Endometrial microvascular endothelial cells (primary cell): Measurements from ENCODE around the gene ZDHHC5. TPM values are rescaled to one million over a fixed set of nuclear protein-coding genes. Genes with fewer than 3 reads are reported as not detected.
"Not testable (repeated sequence)": the region's sequence is repeated elsewhere in the genome, so short reads cannot be mapped to it uniquely, and the experiment has no call there.

Experiments used
- in situ Hi-C: cut with HindIII; loops from 2 replicates; pipeline ENCODE4 v1.10.0; 2017; ENCODE audit warnings: low sequenced_read_pairs, low pct_unique_long_range_greater_than_20kb; ENCODE audit errors: inconsistent ontology term
- total RNA-seq: library from RNA; depleted of rRNA; stranded (reverse); fragments of >200 nt; gene quantifications from one replicate; pipeline ENCODE4 v1.2.3, GENCODE V29; 2015; ENCODE audit errors: inconsistent ontology term

ZDHHC5 gene
- total RNA-seq, 1 donor from 2014 or later: 60.3 TPM

DNA sequence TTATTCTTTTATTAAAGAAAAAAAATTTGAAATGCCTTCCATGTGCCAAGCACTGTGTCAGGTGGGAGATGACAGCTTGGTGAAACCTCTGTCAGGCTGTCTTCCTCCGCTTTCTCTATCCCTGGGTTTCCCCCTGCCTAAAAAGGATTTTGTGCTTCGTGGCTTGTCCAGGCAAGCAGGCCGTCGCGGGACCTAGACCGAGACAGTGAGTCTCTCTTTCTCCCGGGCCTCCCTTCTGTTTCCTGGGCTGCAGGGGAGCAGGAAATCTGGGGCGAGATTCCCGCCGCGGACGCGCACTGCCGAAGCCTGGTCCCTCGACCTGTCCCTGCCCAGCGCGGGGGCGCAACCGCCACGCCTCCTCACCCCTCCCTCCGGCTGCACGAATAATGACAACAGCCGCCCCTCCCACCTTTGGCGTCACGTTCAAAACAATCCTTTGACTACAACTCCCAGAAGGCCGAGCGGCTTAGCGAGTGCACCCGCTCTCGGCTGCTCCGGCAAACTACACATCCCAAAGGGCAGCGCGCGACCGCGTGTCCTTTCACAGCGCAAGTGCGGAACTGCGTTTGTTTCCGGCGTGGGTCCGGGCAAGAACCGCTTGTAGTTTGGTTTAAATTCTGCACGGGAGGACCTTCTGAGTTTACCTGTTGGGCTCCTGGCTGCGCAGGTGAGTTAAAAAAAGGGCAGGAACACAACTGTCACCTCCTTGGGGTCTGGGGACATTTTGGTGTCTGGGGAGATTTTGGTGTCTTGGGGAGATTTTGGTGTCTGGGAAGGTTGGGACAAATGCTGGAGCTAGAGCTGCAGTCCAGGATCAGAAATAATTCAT is 10.5 kb upstream of the ZDHHC5 start, which contains the start of gene CLP1:
Gene CLP1, plus strand, starts transcription at position 569 of the 829 bp plus-strand sequence. CDS start 1,715 bp downstream, outside the sequence.
- in situ Hi-C loops: no loop called here

DNA sequence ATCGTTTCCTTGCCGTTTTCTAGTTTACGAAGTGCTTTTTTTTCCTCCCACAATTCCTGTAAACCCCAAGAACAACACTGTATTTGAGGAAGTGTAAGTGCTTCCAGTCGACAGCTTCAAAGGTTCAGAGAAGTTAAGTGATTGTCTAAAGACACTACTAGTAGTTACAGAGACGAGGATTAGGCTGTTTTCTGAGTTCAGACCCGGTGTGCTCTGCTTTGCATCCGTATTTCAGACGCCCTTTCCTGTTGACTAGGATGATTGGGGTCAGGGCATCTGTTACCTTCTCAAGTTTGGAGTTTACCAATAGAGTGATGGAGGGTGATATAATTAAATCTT is 9.9 kb upstream of the ZDHHC5 start:
- in situ Hi-C loops: no loop called here

DNA sequence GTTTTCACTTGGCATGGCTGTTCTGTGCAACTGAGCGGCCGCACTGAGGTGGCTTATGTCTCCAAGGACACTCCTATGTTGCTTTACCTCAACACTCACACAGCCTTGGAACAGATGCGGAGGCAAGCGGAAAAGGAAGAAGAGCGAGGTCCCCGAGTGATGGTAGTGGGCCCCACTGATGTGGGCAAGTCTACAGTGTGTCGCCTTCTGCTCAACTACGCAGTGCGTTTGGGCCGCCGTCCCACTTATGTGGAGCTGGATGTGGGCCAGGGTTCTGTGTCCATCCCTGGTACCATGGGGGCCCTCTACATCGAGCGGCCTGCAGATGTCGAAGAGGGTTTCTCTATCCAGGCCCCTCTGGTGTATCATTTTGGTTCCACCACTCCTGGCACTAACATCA is 8.2 kb upstream of the ZDHHC5 start:
- in situ Hi-C loops: no loop called here

DNA sequence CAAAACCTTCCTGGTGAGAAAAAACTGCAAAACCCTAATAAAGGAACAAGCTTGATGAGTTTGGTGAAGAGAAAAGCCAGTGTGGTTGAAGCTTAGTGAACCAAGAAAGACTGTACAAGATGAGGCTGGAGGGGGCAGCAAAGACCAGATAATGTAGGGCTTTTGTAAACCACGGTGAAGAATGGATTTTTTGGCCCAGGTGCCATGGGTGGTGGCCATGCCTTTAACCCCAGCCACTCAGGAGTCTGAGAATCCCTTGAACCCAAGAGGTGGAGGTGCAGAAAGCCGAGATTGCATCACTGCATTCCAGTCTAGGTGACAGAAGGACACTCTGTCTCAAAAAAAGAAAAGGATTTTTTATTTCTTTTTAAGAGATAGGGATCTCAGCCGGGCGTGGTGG is 5.0 kb upstream of the ZDHHC5 start:
- in situ Hi-C loops: no loop called here

DNA sequence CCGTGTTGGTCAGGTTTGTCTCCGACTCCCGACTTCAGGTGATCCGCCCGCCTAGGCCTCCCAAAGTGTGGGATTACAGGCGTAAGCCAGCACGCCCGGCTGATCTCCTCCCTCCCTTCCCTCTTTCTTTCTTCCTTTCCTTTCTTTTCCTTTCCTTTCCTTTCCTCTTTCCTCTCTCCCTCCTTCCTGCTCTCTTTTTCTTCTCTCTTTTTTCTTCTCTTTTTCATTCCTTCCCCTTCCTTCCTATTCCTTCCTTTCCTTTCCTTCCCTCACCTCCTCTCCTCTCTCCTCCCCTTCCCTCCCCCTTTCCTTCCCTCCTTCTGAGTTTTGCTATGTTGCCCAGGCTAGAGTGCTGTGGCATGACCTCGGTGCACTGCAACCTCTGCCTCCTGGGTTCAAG is 3.9 kb upstream of the ZDHHC5 start:
- in situ Hi-C loops: no loop called here

DNA sequence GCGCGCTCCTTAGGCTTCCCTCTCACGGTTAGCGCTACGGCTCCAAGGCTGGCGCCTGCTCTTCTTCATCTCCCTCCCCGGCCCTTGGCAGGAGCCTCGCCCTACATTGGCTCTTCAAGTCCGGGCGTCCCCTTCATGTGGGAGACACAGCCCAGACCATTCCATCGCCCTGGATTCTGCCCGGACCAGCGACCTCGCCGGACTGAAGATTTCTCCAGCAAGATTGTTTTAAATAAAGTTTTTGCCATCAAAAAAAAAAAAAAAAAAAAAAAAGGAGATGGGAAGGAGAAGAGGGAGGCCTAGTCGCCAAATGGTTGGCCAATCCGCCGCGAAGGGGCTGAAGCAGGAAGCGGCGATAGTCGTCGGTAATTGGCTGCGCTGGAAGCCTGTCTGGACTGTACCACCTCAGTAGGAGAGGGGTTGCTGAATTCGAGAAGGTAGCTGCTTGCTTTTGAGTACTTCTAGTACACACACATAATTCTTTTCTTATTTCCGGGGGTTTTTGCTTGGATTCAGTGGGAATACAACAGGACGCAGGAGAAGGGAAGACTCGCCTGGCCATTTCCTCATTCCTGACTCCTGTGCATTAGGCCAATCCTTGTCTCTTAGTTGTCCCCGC is 688 bp upstream of the ZDHHC5 start:
- in situ Hi-C loops: loop anchor here (5.0 kb wide), 1 partner anchor 35 kb away; no protein-coding TSS in a partner anchor

DNA sequence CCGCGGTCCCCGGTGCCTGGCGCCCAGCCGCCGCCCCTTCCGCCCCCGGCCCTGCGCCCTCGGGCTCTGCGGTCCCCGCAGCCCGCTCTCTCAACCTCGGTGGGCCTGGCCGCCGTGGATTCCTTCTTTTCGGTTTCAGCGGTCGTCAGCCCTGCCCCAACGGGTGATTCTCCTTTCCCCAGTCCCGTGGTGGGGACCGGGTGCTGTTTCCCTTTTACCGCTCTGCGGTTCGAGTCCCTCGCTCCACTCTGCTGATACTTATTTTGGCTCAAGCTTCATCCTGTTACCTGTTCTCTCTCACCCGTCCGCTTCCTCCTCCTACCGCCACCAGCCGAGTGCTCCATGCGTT is 494 bp downstream of the ZDHHC5 start:
- in situ Hi-C loops: loop anchor here (5.0 kb wide), 1 partner anchor 34 kb away; no protein-coding TSS in a partner anchor

DNA sequence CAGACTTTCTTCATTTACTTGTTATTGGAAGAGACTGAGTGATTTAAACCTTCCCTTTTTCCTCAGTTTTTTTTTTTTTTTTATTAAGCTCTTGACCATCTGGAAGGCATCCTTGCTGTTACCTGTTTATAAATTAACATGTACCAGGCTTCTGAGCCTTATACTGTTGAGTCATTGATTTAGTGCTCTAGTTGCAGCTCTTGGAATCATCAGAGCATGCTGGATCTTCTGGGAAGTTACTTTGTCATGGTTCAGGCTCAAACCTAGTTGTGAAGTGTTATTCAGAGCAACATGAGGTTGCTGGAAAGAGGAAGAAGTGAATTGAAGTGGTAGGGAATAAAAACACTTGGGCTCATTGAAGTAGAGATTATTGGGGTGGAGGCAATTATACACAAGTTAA is 6.3 kb downstream of the ZDHHC5 start:
- in situ Hi-C loops: no loop called here

DNA sequence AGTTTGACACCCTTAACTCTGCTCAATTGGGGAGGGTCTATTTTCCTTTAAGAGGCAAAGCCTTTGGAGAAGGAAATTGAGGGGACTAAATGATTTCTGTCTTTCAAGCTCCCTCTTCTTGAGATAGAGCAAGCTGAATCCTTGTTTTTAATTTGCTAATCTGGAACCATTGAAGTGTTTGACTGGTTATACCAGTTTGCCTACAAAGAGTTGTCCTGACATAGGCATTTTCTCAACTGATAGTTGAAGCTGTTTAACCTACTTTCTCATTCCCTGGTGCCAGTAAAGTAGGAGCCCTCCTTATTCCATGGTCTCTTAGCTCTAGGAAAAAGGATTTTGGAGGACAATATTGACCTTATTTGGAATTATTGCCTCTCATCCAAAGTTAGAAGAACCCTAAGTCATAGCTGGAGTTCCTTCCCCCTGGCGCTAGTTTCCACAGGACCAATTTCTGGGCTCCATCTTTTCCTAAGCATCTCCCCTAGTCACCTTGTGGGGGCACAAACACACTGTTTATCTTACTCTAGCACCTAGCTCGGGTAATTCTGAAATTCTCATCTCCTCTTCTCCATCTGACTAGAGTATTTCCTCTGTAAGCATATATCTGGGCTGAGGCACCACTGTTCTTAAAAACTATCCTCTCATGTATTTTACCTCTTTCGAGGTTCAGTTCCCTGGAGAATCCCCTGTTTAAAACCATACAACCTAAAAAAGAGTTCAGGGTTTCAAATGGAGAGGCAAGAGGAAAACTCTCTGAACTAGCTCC is 7.4 kb downstream of the ZDHHC5 start:
- in situ Hi-C loops: no loop called here

DNA sequence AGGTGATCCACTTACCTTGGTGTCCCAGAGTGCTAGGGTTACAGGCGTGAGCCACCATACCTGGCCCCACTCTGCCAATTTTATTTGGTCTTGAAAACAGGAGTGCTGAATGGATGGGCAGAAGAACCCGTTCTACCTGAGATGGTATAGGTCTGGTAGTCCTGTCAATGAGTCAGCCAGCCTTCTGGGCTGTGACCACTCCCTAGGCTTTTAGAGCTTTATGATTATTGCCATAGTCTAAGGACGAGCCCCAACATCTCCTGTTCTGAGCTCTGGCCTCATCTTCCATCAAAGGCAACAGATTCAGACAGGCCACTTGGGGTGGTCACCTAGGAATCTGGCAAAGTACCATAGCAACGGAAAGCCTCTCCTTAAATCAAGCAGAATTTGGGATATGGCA is 11.5 kb downstream of the ZDHHC5 start:
- in situ Hi-C loops: no loop called here

DNA sequence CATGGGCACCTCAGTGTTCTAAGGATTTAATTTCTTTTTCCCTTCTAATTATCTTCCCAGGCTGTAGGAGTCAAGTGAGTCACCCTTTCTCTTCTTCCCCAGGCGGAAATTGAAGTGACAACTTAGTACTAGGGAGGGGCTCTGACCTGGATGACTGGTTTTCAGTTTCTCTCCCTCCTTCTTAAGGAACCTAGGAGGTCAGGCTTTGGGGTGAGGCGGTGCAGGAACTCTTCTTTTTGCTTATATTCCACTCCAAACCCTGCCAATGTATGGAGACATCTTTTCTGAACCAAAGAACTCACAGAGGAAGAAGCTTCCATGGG is 12.6 kb downstream of the ZDHHC5 start:
- in situ Hi-C loops: no loop called here

DNA sequence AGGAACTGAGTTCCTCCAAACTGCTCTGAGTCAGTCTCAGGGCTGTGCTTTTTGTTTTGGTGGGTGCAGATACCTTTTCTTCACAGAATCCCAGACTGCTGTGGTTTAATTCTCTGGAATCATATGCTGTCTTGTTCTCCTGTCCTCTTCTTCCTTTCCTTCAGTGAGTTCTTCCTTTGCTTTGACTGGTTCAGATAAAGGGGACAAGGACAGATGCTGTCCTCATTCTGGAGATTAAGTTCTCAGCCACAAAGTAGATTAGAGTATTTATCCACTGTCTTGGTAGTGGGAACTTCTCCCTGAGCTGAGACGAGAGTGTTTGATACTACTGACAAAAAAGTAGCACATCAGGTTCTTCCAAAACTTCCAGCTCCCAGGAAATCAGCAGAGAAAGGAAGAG is 13.3 kb downstream of the ZDHHC5 start:
- in situ Hi-C loops: no loop called here

DNA sequence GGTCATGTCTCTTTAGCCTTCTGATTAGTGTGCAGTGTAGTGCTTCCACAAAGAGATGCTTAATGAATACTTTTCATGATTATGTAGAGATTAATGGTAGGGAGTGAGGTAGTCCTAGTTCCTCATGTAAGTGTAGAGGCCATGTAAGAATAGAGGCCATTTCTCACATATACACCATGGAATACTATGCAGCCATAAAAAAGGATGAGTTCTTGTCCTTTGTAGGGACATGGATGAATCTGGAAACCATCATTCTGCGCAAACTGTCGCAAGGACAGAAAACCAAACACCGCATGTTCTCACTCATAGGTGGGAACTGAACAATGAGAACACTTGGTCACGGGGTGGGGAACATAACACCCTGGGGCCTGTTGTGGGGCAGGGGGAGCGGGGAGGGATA is 22.6 kb downstream of the ZDHHC5 start:
- in situ Hi-C loops: loop anchor here (10.0 kb wide), 1 partner anchor 114 kb away; no protein-coding TSS in a partner anchor

DNA sequence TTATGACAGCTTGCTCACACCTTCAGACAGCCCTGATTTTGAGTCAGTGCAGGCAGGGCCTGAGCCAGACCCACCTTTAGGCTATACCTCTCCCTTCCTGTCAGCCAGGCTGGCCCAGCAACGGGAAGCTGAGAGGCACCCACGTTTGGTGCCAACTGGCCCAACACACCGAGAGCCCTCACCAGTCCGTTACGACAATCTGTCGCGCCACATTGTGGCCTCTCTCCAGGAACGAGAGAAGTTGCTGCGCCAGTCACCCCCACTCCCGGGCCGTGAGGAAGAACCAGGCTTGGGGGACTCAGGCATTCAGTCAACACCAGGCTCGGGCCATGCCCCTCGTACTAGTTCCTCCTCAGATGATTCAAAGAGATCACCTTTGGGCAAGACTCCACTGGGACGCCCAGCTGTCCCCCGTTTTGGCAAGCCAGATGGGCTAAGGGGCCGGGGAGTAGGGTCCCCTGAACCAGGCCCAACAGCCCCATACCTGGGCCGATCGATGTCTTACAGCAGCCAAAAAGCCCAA is 31.0 kb downstream of the ZDHHC5 start:
- in situ Hi-C loops: loop anchor here (10.0 kb wide), 1 partner anchor 106 kb away; no protein-coding TSS in a partner anchor

DNA sequence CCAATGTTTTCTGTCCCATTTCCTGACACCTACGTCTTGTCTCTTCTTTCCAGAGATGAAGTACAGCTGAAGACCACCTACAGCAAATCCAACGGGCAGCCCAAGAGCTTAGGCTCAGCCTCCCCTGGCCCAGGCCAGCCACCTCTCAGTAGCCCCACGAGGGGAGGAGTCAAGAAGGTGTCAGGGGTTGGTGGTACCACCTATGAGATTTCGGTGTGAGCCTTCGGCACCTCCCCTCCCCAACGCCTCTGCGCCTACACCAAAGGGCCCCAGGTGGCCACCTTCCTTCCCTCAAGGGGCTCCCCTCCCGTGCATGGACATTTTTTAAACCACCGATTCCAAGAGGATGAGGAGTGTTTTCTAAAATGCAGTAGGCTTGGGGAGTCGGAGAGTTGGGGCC is 31.9 kb downstream of the ZDHHC5 start:
- in situ Hi-C loops: loop anchor here (5.0 to 10.0 kb wide), 2 partner anchors 33 to 105 kb away; partner anchors contain the start of gene ZDHHC5

DNA sequence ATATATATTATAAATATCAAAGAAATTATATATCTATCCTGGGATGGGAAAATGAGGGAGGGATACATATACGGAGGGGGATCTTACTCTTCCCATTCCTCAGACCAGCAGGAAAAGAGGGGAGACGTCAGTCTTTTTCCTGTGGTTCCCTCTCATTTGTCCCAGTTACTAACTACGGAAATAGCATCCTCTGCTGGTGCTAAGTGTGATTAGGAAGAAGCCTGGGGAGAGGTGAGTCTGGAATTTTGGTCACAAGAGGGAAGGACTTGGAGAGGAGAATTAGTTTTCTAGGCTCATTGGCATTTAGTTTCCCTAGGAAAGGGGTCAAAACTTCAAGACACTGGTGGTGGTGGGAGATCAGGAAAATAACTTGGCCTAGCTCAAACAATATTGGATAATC is 32.5 kb downstream of the ZDHHC5 start:
- in situ Hi-C loops: loop anchor here (5.0 kb wide), 1 partner anchor 33 kb away; the partner anchor contains the start of gene ZDHHC5

DNA sequence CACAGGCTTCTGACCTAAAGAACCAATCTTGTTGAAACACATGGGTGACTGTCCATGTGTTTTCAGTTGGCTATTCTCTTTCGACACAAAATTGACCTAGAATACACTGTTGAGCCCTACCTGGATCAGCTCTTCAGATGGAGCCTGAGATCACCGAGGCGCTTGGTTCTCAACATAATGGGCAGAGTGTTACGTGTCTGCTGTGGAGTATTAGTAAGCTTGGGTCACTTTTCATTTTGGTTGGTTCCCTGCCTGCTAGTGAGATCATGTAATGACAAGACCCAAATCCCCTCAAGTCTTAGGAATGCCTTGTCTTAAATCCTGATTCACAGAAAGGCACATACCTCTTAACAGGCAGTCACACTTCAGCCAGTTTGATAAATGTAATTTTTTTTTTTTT is 35.4 kb downstream of the ZDHHC5 start:
- in situ Hi-C loops: loop anchor here (5.0 kb wide), 1 partner anchor 36 kb away; the partner anchor contains the start of gene ZDHHC5

DNA sequence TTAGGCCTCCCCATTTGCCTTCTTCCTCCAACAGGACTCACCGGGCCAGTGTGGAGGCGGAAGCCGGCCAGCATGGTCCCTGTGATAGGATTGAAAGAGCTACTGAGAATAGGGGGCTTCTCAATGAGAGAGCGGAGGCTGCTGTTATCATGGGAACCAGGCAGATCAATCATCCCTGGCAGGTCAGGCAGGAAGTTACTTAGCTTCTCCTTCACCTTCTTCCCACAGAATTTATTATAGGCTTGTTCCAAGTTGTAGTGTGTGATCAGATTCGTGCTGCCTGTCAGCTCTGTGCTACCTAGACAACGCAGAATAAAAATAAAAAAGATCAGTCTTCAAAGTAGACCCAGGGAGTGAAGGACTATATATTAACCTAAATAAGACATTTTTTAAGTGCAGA is 37.0 kb downstream of the ZDHHC5 start:
- in situ Hi-C loops: loop anchor here (5.0 kb wide), 1 partner anchor 38 kb away; the partner anchor contains the start of gene ZDHHC5

DNA sequence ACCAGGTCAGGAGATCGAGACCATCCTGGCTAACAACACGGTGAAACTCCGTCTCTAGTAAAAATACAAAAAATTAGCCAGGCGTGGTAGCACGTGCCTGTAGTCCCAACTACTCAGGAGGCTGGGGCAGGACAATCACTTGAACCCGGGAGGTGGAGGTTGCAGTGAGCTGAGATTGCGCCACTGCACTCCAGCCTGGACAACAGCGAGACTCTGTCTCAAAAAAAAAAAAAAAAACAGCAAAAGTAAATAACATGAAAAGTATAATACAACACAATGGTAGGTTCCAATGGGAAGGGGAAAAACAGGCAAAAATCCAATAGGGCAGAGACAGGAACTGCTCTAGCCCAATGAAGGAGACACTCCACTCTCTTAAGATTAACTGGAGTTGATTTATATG is 37.5 kb downstream of the ZDHHC5 start:
- in situ Hi-C loops: not testable (repeated sequence)
